GM23338 (cell line): Measurements from ENCODE around the gene ZBP1. TPM values are rescaled to one million over a fixed set of nuclear protein-coding genes. Genes with fewer than 3 reads are reported as not detected.

ENCODE experiments used
- ATAC-seq: fragments of 200-7000 bp; cut with Tn5 transposase; 3 replicates; pipeline ENCODE4 v1.9.1; 2020
- DNase-seq: peaks from one replicate; pipeline ENCODE4 v3.0.0-alpha.2; 2015; ENCODE audit warnings: low spot score
- H2AFZ ChIP-seq: fragments of 200-600 bp; sonication (generic); 2 replicates; pipeline ENCODE4 v1.8.0; 2016; ENCODE audit warnings: antibody characterized with exemption, mild to moderate bottlenecking, moderate library complexity
- H3F3A ChIP-seq: fragments of 200-600 bp; sonication (generic); replicated peaks from 2 replicates; pipeline ENCODE4 v1.8.0; 2017; ENCODE audit warnings: antibody characterized with exemption, mixed run types, low read depth
- H3K27ac ChIP-seq: fragments of 200-600 bp; sonication (generic); 2 replicates; pipeline ENCODE4 v1.6.1; 2016; ENCODE audit warnings: low read depth
- H3K27me3 ChIP-seq: fragments of 200-600 bp; sonication (generic); 2 replicates; pipeline ENCODE4 v1.8.0; 2016; ENCODE audit warnings: mild to moderate bottlenecking, mixed run types, moderate library complexity; ENCODE audit not compliant: insufficient read depth
- H3K36me3 ChIP-seq: fragments of 200-600 bp; sonication (generic); 2 replicates; pipeline ENCODE4 v1.8.0; 2016; ENCODE audit warnings: mild to moderate bottlenecking; ENCODE audit not compliant: insufficient read depth
- H3K4me1 ChIP-seq: fragments of 200-600 bp; sonication (generic); 2 replicates; pipeline ENCODE4 v1.8.0; 2016; ENCODE audit warnings: mild to moderate bottlenecking, moderate library complexity; ENCODE audit not compliant: insufficient read depth
- H3K4me2 ChIP-seq: fragments of 200-600 bp; sonication (generic); 2 replicates; pipeline ENCODE4 v1.7.1; 2017; ENCODE audit warnings: mixed run types
- H3K4me3 ChIP-seq: fragments of 200-600 bp; sonication (generic); 2 replicates; pipeline ENCODE4 v1.6.1; 2016; ENCODE audit warnings: mixed run types
- H3K79me2 ChIP-seq: fragments of 200-600 bp; sonication (generic); replicated peaks from 2 replicates; pipeline ENCODE4 v1.8.0; 2017; ENCODE audit warnings: mild to moderate bottlenecking; ENCODE audit not compliant: insufficient read depth
- H3K9me2 ChIP-seq: fragments of 200-600 bp; sonication (generic); 2 replicates; pipeline ENCODE4 v1.8.0; 2017; ENCODE audit not compliant: insufficient read depth
- H4K20me1 ChIP-seq: fragments of 200-600 bp; sonication (generic); replicated peaks from 2 replicates; pipeline ENCODE4 v1.8.0; 2017; ENCODE audit warnings: mild to moderate bottlenecking; ENCODE audit not compliant: insufficient read depth
- H3K27ac Mint-ChIP-seq: 2 replicates; pipeline ENCODE4 v1.8.0; 2020; ENCODE audit warnings: inconsistent platforms, mild to moderate bottlenecking, moderate library complexity, mixed read lengths
- H3K27me3 Mint-ChIP-seq: 3 replicates; pipeline ENCODE4 v1.8.0; 2022; ENCODE audit warnings: low read depth, mild to moderate bottlenecking, moderate library complexity, mixed read lengths, inconsistent platforms; ENCODE audit not compliant: insufficient read depth, poor library complexity
- H3K36me3 Mint-ChIP-seq: 3 replicates; pipeline ENCODE4 v1.8.0; 2021; ENCODE audit warnings: low read depth, mild to moderate bottlenecking, inconsistent platforms, moderate library complexity, mixed read lengths
- H3K4me1 Mint-ChIP-seq: 3 replicates; pipeline ENCODE4 v1.8.0; 2020; ENCODE audit warnings: mild to moderate bottlenecking, inconsistent platforms, mixed read lengths
- H3K4me3 Mint-ChIP-seq: 3 replicates; pipeline ENCODE4 v1.8.0; 2021; ENCODE audit warnings: moderate library complexity, mild to moderate bottlenecking, inconsistent platforms, mixed read lengths
- H3K9me3 Mint-ChIP-seq: 3 replicates; pipeline ENCODE4 v1.8.0; 2020; ENCODE audit warnings: moderate library complexity, mild to moderate bottlenecking, inconsistent platforms, mixed read lengths
- CREB1 ChIP-seq: fragments of 250-450 bp; sonication (Bioruptor Pico); IDR thresholded peaks from 2 replicates; pipeline ENCODE4 v1.5.0; 2020; ENCODE audit warnings: low read depth, mild to moderate bottlenecking, moderate library complexity
- CTCF ChIP-seq, 2 experiments: fragments of 200-600 bp in 1 of 2; sonication (generic) in 1 of 2; conservative IDR thresholded peaks; 2 replicates each; pipeline versions ENCODE4 v1.5.1 to v1.6.1; 2016 to 2017; ENCODE audit warnings: antibody characterized with exemption in 2 of 2, low read depth in 2 of 2, mild to moderate bottlenecking in 2 of 2, moderate library complexity in 1 of 2
- ETS1 ChIP-seq: IDR thresholded peaks from 2 replicates; pipeline ENCODE4 v1.6.1; 2016; ENCODE audit warnings: antibody characterized with exemption
- EZH2 ChIP-seq: fragments of 200-600 bp; sonication (generic); IDR thresholded peaks from one replicate; pipeline ENCODE4 v1.8.0; 2017; ENCODE audit warnings: antibody characterized with exemption, mild to moderate bottlenecking, low read depth; ENCODE audit not compliant: unreplicated experiment
- EZH2phosphoT487 ChIP-seq: fragments of 200-600 bp; sonication (generic); IDR thresholded peaks from one replicate; pipeline ENCODE4 v1.8.1; 2018; ENCODE audit warnings: antibody characterized with exemption; ENCODE audit not compliant: unreplicated experiment
- JUNB ChIP-seq: IDR thresholded peaks from one replicate; pipeline ENCODE4 v1.6.1; 2016; ENCODE audit warnings: antibody characterized with exemption; ENCODE audit not compliant: unreplicated experiment
- NANOG ChIP-seq: IDR thresholded peaks from 2 replicates; pipeline ENCODE4 v1.6.1; 2016; ENCODE audit warnings: antibody characterized with exemption, borderline replicate concordance
- POLR2AphosphoS5 ChIP-seq: IDR thresholded peaks from 2 replicates; pipeline ENCODE4 v1.6.1; 2016; ENCODE audit warnings: antibody characterized with exemption, low read depth
- REST ChIP-seq: IDR thresholded peaks from one replicate; pipeline ENCODE4 v1.6.1; 2018; ENCODE audit warnings: antibody characterized with exemption; ENCODE audit not compliant: unreplicated experiment
- STAT1 ChIP-seq: IDR thresholded peaks from one replicate; pipeline ENCODE4 v1.6.1; 2016; ENCODE audit warnings: antibody characterized with exemption; ENCODE audit not compliant: unreplicated experiment
- ZNF114 ChIP-seq: fragments of 250-450 bp; sonication (Bioruptor Pico); IDR thresholded peaks from 2 replicates; pipeline ENCODE4 v1.5.0; 2020; ENCODE audit warnings: mild to moderate bottlenecking, moderate library complexity
- ZNF331 ChIP-seq: fragments of 250-450 bp; sonication (Bioruptor Pico); IDR thresholded peaks from 2 replicates; pipeline ENCODE4 v1.5.0; 2020; ENCODE audit warnings: low read depth, mild to moderate bottlenecking, moderate library complexity
- ZNF462 ChIP-seq: fragments of 250-450 bp; sonication (Bioruptor Pico); IDR thresholded peaks from 2 replicates; pipeline ENCODE4 v1.5.0; 2020; ENCODE audit warnings: mild to moderate bottlenecking, moderate library complexity
- polyA plus RNA-seq: library from polyadenylated mRNA; unstranded; fragments of >200 nt; fragmentation: Nextera tagmentation; extraction: Ambion mirVana; gene quantifications from 2 replicates; pipeline ENCODE4 v1.2.1, GENCODE V29; 2016
- total RNA-seq: library from RNA; depleted of rRNA; stranded (reverse); fragments of >200 nt; shearing (Covaris generic); gene quantifications from 2 replicates; pipeline ENCODE4 v1.2.3, GENCODE V29; 2014

ZBP1 gene
- total and polyA plus RNA-seq, 2 experiments from 2014 or later = not detected

GRCh38 chr20:57628047-57628961 is 8.1 kb upstream of the ZBP1 start:
- H3K27me3 ChIP-seq = no peaks in the 10 kb centered on the region
- Mint-ChIP-seq H3K27me3 (peaks cover 2% of the 10 kb centered on the region), H3K36me3 (no peaks in the 10 kb centered on the region; the same call in 1 of the 3 replicates), H3K4me1 (peaks cover 8% of the 10 kb centered on the region), H3K27ac (no peak overlapping the region), H3K4me3 (no peak overlapping the region), H3K9me3 (peaks cover 14% of the 10 kb centered on the region; the same call in 2 of the 3 replicates)
- ATAC-seq (no peak), DNase-seq (no peak)
- no peak overlapping the region for H3K4me3 ChIP-seq
- TF ChIP-seq CTCF (conservative IDR thresholded peaks at IDR 0.05; ENCODE audit: low read depth in 2 of 2) (no peak), EZH2 (no peak), ZNF114 (CRISPR knock-in tag) (no peak), JUNB (no peak), ZNF331 (CRISPR knock-in tag) (no peak), EZH2phosphoT487 (no peak), ZNF462 (no peak), ETS1 (no peak), POLR2AphosphoS5 (no peak), STAT1 (no peak), CREB1 (no peak), NANOG (no peak), REST (no peak)
- H4K20me1 ChIP-seq = no peaks in the 10 kb centered on the region
- no peaks in the 10 kb centered on the region for H3F3A ChIP-seq
- H3K27ac ChIP-seq = no peak overlapping the region
- 0 out of 2 replicates have a peak, but pooled peaks cover 2% of the 10 kb centered on the region for H3K9me2 ChIP-seq
- no peaks in the 10 kb centered on the region for H3K36me3 ChIP-seq
- no peaks in the 10 kb centered on the region for H3K79me2 ChIP-seq
- H3K4me1 ChIP-seq = peaks cover 8% of the 10 kb centered on the region
- no peak overlapping the region for H3K4me2 ChIP-seq
- H2AFZ ChIP-seq = no peak overlapping the region
